HG03196 (cell line): Measurements from ENCODE around the gene PDE3A.
"Not testable (repeated sequence)": the region's sequence is repeated elsewhere in the genome, so short reads cannot be mapped to it uniquely, and the experiment has no call there.

Experiments
- ATAC-seq: cut with Tn5 transposase; IDR thresholded peaks from one replicate; pipeline ENCODE4 v1.9.1; 2021; ENCODE audit not compliant: unreplicated experiment

PDE3A gene

DNA sequence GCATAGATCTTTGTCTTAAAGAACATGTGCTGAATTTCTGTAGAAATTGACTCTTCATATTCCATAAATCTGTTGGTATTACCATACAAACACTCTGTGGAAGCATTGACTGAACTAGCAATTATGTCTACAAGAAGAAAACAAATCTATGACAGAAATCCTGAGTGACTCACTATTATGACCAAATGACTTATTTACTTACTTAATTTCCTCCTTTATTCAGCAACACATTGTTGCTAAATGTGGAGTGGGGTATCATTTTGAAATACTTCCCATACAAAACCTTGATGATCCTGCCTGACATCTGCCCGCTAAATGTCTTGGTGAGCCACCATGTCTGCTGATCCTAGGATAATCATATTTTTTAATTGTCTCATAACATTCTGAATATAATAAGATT, 227.7 kb downstream of the PDE3A start:
- no peak for ATAC-seq

DNA sequence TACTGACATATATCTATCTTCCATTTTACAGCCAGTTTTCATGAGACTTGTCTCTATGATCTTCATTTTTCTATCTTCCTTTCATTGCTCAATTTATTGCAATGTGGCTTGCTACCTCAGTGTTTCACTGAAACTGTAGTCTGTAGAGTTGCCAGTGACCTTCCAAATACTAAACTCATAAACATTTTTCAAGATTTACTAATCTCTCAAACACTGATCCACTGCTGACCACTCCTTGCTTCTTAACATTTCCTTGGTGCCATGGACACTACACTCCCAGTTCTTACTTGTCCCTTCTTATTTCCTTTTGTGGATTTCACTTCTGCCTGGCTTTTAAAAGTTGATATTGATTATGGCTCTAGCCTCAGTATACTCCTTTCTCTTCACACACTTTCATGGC, 231.4 kb downstream of the PDE3A start:
- ATAC-seq: no peak

- no peak for ATAC-seq
Observed at GRCh38 chr12:20601668-20602280, 233.4 kb downstream of the PDE3A start.

- no peak for ATAC-seq
Observed at GRCh38 chr12:20602641-20603391, 234.5 kb downstream of the PDE3A start.

DNA sequence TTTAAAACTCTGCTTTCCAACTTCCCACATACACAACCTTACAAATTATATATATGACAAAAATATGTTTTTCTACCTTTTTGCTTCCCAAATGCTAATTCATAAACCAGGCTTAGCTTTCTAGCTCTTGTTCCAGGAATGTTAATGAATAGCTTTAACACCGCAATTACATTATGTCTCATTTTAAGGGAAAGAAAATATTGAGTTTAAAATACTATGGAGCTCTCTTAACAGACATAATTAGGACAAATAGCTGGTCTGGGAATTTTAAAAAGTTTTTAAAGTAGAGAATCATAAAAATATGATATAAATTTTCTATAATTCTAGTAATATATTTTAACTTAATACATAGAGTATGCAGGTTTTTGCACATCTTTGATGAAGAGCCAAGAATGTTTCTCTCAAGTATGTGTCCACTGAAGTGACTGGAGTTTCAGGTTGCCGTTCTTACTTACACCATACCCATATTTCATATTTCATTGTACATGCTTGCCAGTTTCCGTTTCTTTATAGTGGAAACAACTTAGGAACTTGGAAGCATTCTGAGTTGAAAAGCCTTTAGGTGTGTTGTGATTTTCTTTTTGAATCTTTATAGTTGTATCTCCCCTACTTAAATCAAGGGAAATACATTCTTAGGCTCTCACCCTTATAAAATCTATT, 236.2 kb downstream of the PDE3A start:
- ATAC-seq: no peak

- not testable (repeated sequence) for ATAC-seq
Observed at GRCh38 chr12:20615020-20615419, 246.7 kb downstream of the PDE3A start.

GRCh38 chr12:20616093-20616492, 247.8 kb downstream of the PDE3A start:
- ATAC-seq: no peak

- ATAC-seq: no peak
Observed at GRCh38 chr12:20620261-20620660, 251.9 kb downstream of the PDE3A start.

DNA sequence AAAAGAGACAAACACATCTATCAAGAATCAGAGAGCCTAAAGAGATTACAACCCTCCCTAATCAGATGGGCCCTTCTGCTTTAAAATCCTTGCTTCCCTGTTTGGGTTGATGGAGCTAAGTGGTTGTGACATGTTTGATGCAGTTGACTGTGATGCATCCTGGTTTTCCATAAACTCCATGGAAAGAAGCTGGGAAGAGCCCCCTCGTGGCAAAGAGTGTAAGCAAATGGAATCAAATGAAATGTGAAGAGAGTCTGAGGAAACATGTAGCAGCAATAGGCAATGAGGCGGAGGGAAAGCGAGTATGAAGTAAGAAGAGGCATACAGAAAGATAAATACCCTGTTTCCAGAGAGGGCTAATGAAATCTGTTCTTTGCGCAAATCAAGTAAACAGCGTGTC, 256.4 kb downstream of the PDE3A start:
- ATAC-seq: no peak

DNA sequence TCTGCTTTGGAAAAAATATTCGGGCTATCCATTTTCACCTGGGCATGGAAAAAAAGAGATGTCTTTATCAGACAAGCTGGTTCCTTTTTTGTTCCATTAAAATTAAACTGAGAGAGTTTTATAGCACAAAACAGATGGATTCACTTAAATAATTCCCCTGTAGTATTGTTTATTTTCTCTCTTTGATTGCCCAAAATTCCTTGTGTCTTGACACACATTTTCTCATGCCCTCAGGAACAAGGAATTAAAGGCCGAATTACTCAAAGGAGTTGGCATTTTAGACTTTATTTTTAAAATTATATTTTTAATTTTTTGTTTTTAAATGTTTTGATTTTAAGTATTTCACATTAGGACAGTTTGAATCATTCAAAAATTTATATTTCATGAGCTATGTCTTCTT, 257.2 kb downstream of the PDE3A start:
- no peak for ATAC-seq

- no peak for ATAC-seq
Observed at GRCh38 chr12:20627001-20627588, 258.8 kb downstream of the PDE3A start.

- ATAC-seq: no peak
Observed at GRCh38 chr12:20628226-20628787, 260.0 kb downstream of the PDE3A start.

DNA sequence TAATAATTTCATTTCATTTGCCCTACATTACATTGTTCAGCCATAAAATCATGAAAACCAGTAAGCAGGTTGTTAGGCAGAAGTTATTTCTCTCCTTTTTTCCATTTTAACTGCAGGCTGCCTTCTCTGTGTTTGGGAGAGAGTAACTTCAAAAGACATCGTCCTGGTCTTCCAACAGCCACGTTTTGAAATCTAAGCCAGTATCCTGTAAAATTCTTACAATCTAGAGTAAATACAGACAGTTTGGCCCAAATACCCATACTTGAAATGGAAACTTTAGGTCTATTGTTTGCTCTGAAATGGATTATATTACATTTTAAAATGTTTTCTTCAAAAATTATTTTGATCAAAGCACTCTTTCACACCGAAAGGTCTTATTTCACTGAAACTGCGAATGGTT, 260.7 kb downstream of the PDE3A start:
- no peak for ATAC-seq

DNA sequence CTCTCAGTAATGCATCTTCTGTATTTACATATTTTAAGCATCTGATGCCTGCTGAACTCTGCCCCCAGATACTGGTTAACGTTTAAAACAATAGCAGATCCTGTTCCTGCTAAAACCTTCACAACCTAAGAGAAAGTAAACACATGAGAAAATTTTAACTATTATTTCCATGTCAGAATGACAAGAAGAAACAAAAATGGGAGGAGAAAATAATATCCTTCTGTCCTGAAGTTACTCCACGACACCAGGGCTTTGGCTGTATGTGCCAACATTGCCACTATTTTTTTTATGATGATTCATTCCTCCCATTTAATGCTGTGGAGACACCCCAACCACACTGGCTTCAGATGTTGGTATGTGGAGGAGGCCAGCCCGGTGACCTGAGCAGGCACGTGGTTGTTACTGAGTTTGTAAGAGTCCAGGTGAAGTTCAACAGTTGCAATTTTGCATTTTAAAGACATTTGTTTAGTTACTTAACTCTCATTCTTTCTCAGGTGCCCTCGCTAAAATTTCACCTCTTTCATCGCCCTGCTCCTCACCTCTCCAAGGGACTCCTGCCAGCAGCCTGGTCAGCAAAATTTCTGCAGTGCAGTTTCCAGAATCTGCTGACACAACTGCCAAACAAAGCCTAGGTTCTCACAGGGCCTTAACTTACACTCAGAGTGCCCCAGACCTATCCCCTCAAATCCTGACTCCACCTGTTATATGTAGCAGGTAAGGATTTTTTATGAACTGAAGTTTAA, 261.2 kb downstream of the PDE3A start:
- no peak for ATAC-seq

DNA sequence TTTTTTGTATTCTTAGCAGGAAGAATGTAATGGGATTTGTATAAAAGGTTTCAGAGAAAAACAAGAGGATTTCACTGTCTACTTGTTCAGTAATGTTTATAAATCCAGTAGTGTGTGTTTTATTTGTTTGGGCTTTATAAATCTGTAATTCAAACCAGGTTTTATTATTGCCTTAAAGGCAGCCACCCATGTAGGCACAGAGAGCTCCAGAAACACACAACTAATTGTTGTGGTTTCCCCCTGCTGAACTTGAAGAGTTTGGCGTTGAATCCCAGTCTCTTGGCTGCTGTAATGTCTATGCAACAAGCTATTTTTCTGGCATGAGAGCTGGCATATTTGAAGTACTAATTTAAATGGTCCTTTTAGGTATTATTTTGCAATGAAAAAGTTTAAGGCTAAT, 263.4 kb downstream of the PDE3A start:
- ATAC-seq: no peak

- ATAC-seq: no peak
Observed at GRCh38 chr12:20641106-20641505, 272.8 kb downstream of the PDE3A start.

GRCh38 chr12:20643822-20644221, 275.5 kb downstream of the PDE3A start:
- no peak for ATAC-seq

- ATAC-seq: no peak
Observed at GRCh38 chr12:20646239-20646827, 278.0 kb downstream of the PDE3A start.

DNA sequence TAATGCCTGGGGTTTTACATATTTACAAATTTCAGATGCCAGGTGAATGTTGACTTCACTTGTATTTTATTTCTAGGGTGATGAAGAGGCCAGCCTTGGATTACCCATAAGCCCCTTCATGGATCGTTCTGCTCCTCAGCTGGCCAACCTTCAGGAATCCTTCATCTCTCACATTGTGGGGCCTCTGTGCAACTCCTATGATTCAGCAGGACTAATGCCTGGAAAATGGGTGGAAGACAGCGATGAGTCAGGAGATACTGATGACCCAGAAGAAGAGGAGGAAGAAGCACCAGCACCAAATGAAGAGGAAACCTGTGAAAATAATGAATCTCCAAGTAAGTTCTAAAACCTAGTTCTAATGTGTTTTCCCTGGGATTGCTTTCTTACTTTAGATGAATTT, 285.5 kb downstream of the PDE3A start:
- no peak for ATAC-seq

GRCh38 chr12:20656600-20656999, 288.3 kb downstream of the PDE3A start:
- ATAC-seq: no peak

GRCh38 chr12:20657496-20657895, 289.2 kb downstream of the PDE3A start:
- no peak for ATAC-seq
